Uterus (tissue), 2 donors: ENCODE results near the gene TMCO6.

ENCODE experiments used
- CTCF ChIP-seq, 4 experiments: fragments of 200-600 bp in 2 of 4; fragments of 450-650 bp in 2 of 4; sonication (generic) in 2 of 4; IDR thresholded peaks; one replicate each; pipeline ENCODE4 v1.5.1; 2016 to 2019; ENCODE audit warnings: antibody characterized with exemption in 4 of 4, mild to moderate bottlenecking in 2 of 4, moderate library complexity in 1 of 4
- POLR2A ChIP-seq, 2 donors: fragments of 450-650 bp; IDR thresholded peaks; one replicate each; pipeline ENCODE4 v1.6.1; 2016; ENCODE audit warnings: antibody characterized with exemption in 2 of 2, mild to moderate bottlenecking in 1 of 2, moderate library complexity in 1 of 2

GRCh38 chr5:140671472-140672125 lies 32.3 kb downstream of the TMCO6 start:
- TF ChIP-seq CTCF (IDR thresholded peaks at IDR 0.05) (no peak), POLR2A (IDR thresholded peaks at IDR 0.05) (no peak)
